ENCODE results near the gene LRRTM3.

The LRRTM3 gene

DNA sequence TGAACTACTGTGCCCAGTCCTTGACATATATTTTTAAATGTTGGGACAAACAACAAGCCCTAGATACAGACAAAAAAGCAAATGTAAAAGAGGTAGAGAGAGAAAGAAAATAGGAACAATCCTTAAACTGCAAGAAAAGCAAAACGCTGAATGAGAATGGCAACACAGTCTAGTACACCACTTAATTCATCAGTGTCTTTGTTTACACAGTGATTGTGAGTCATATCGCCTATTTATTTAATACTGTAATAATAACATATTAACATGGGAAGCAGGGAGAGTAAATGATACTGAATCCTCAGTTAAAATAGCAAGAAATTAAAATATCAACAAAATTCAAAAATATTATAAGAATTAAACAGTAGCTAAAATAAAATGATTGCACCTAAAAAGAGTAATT is 9.8 kb upstream of the LRRTM3 start:
- TF ChIP-seq MYC (IDR thresholded peaks at IDR 0.05; ENCODE audit: low read depth, low read length) (no peak), POLR2A (IDR thresholded peaks at IDR 0.05; ENCODE audit: extremely low read depth, insufficient read length) (no peak)
- TF ChIP-seq, protein P1, sequence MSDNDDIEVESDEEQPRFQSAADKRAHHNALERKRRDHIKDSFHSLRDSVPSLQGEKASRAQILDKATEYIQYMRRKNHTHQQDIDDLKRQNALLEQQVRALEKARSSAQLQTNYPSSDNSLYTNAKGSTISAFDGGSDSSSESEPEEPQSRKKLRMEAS (IDR thresholded peaks at IDR 0.05; ENCODE audit: low read depth, low read length) = no peak
- TF ChIP-seq, protein P2, sequence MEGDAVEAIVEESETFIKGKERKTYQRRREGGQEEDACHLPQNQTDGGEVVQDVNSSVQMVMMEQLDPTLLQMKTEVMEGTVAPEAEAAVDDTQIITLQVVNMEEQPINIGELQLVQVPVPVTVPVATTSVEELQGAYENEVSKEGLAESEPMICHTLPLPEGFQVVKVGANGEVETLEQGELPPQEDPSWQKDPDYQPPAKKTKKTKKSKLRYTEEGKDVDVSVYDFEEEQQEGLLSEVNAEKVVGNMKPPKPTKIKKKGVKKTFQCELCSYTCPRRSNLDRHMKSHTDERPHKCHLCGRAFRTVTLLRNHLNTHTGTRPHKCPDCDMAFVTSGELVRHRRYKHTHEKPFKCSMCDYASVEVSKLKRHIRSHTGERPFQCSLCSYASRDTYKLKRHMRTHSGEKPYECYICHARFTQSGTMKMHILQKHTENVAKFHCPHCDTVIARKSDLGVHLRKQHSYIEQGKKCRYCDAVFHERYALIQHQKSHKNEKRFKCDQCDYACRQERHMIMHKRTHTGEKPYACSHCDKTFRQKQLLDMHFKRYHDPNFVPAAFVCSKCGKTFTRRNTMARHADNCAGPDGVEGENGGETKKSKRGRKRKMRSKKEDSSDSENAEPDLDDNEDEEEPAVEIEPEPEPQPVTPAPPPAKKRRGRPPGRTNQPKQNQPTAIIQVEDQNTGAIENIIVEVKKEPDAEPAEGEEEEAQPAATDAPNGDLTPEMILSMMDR (IDR thresholded peaks at IDR 0.05; ENCODE audit: low read depth, low read length) = no peak
- no peak for DNase-seq (ENCODE audit: low read depth)
- no peak overlapping the region for H3K4me3 ChIP-seq (ENCODE audit: low read depth, low read length)

DNA sequence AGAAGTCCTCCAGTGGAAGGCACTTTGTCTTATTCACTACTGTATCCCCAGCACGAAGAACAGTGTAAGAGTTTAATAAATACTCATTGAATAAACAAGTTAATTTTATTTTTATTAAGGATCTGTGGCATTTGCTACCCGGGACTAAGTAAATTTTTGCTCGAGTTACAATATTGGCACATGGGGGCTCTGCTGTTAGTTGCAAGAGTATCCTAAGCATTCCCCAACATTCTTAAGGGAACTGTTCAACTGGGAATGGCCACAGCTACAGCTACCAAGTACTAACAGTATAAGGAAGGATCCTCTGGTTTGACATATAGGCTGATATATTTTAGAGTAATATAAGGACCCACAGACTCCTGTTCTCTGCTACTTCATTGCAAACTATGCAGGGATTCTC is 8.7 kb upstream of the LRRTM3 start:
- no peak for DNase-seq (ENCODE audit: low read depth)
- no peak for TF ChIP-seq POLR2A (IDR thresholded peaks at IDR 0.05; ENCODE audit: extremely low read depth, insufficient read length)
- no peak overlapping the region for H3K4me3 ChIP-seq (ENCODE audit: low read depth, low read length)

DNA sequence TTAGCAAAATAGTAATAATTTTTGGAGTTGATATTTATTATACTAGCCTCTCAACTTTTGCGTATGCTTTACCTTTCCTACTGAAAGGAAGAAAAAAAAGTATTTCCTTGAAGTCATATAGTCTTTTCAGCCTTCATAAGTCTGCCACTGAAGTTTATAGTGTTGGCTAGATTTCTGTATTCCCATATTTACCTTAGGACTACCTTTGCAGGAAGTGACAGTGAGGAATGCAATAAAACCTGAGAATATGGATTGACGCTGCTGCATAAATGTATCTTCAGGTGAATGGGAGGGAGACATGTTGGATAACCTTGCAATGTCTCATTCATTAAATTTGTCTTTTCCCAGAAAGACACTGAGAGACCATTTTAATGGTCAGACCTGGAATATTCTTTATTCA is 6.6 kb upstream of the LRRTM3 start:
- TF ChIP-seq, protein P2 (IDR thresholded peaks at IDR 0.05; ENCODE audit: low read depth, low read length) = no peak
- H3K4me3 ChIP-seq (ENCODE audit: low read depth, low read length) = no peak overlapping the region
- DNase-seq (ENCODE audit: low read depth) = no peak

DNA sequence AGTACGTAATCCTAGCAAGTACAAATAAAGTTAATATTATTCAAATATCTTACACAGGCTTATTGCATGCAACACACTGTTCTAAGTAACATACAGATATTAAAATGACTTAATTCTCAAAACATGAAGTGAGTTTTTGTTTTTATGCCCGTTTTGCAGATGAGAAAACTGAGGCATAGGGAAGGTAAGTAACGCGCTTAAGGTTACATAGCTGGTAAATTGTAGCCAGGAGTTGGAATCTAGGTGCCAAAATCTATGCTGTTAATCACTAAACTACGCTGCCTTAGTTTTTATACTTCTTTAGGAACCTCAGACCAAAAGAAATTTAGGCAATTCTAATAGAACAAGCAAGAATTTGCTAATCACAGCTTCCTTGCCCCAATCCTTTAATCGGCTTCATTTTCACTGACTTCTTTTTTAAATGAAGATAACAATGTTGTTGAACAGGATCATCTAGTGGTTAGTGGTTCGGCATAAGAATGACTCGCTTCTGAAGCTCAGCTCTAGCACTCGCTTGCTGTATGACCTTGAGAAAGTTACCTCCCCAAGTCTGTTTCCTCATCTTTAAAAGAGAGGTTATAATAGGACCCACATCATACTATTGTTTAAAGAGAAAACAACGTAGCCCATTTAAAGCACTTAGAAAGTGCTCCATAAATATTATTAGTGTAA is 1.0 kb upstream of the LRRTM3 start:
- TF ChIP-seq POLR2A (IDR thresholded peaks at IDR 0.05; ENCODE audit: extremely low read depth, insufficient read length) (no peak), MYC (IDR thresholded peaks at IDR 0.05; ENCODE audit: low read depth, low read length) (no peak)
- TF ChIP-seq, protein P1 (IDR thresholded peaks at IDR 0.05; ENCODE audit: low read depth, low read length) = no peak
- TF ChIP-seq, protein P2 (IDR thresholded peaks at IDR 0.05; ENCODE audit: low read depth, low read length) = no peak
- DNase-seq (ENCODE audit: low read depth) = no peak
- no peak overlapping the region for H3K4me3 ChIP-seq (ENCODE audit: low read depth, low read length)

DNA sequence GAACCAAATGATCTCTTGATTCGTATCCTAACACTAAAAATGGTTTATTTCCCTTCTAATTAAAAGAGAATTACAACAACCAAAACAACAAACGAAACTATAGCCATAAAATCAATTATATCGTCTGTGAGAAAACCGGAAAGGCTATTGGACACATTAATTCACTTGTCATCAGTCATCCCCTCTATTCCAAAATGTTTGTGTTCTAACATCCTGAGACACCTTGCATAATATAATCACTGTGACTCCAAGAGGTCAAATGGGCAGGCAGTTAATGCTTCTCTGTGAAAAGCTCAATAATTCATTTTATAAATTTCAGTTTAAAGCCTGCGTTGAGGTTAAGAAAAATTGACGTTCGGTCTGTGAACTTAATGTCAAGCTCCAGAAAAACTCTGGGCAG is 463 bp upstream of the LRRTM3 start:
- no peak overlapping the region for H3K4me3 ChIP-seq (ENCODE audit: low read depth, low read length)
- no peak for TF ChIP-seq MYC (IDR thresholded peaks at IDR 0.05; ENCODE audit: low read depth, low read length)
- TF ChIP-seq, protein P1 (IDR thresholded peaks at IDR 0.05; ENCODE audit: low read depth, low read length) = no peak
- no peak for TF ChIP-seq POLR2A (IDR thresholded peaks at IDR 0.05; ENCODE audit: extremely low read depth, insufficient read length)
- TF ChIP-seq, protein P2 (IDR thresholded peaks at IDR 0.05; ENCODE audit: low read depth, low read length) = no peak
- DNase-seq (ENCODE audit: low read depth) = no peak

DNA sequence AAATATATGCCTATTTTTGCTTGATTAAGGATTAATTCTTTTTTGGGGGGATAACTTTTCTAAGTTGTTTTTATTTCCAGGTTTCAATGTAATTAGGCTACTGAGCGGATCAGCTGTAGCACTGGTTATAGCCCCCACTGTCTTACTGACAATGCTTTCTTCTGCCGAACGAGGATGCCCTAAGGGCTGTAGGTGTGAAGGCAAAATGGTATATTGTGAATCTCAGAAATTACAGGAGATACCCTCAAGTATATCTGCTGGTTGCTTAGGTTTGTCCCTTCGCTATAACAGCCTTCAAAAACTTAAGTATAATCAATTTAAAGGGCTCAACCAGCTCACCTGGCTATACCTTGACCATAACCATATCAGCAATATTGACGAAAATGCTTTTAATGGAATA is 1.0 kb downstream of the LRRTM3 start:
- no peak for TF ChIP-seq MYC (IDR thresholded peaks at IDR 0.05; ENCODE audit: low read depth, low read length)
- TF ChIP-seq, protein P2 (IDR thresholded peaks at IDR 0.05; ENCODE audit: low read depth, low read length) = no peak
- TF ChIP-seq POLR2A (IDR thresholded peaks at IDR 0.05; ENCODE audit: extremely low read depth, insufficient read length) = no peak
- TF ChIP-seq, protein P1 (IDR thresholded peaks at IDR 0.05; ENCODE audit: low read depth, low read length) = no peak
- DNase-seq (ENCODE audit: low read depth) = no peak
- no peak overlapping the region for H3K4me3 ChIP-seq (ENCODE audit: low read depth, low read length)

Data from NB4 (cell line).